ENCODE data around the gene FASTKD1. TPM values are rescaled to one million over a fixed set of nuclear protein-coding genes. Genes with fewer than 3 reads are reported as not detected.

FASTKD1 gene
- total RNA-seq, 1 donor from 2014 or later, result 30.1 TPM

GRCh38 chr2:169485650-169486138 is 88.0 kb downstream of the FASTKD1 start:
- Mint-ChIP-seq H3K27me3 (ENCODE audit: low read depth) (no peaks in the 10 kb centered on the region), H3K27ac (no peak overlapping the region), H3K4me1 (no peaks in the 10 kb centered on the region), H3K36me3 (peaks cover 24% of the 10 kb centered on the region), H3K4me3 (no peak overlapping the region), H3K9me3 (peaks cover 2% of the 10 kb centered on the region)
- TF ChIP-seq CTCF (IDR thresholded peaks at IDR 0.05; ENCODE audit: unreplicated experiment), result no peak
- DNase-seq (ENCODE audit: low spot score in 2 of 2, unreplicated experiment in 2 of 2), result no peak

- DNase-seq (ENCODE audit: low spot score in 2 of 2, unreplicated experiment in 2 of 2), result no peak
- no peak for TF ChIP-seq CTCF (IDR thresholded peaks at IDR 0.05; ENCODE audit: unreplicated experiment)
- peak overlapping the region; percentile 86 for H3K27ac Mint-ChIP-seq
- H3K27me3 Mint-ChIP-seq (ENCODE audit: low read depth), result no peaks in the 10 kb centered on the region
- peaks cover 6% of the 10 kb centered on the region for H3K4me1 Mint-ChIP-seq
- peak overlapping the region; percentile 89 for H3K4me3 Mint-ChIP-seq
- peaks cover 14% of the 10 kb centered on the region for H3K36me3 Mint-ChIP-seq
- no peaks in the 10 kb centered on the region for H3K9me3 Mint-ChIP-seq
Measured at GRCh38 chr2:169480079-169480465, 93.6 kb downstream of the FASTKD1 start.

Other genes starting within 250 kb of the FASTKD1 start
- 52.1 to 54.3 TPM (median 54.2 TPM) in 3 replicates for gene LRP2, start 211.3 kb downstream of the FASTKD1 start, total RNA-seq
- gene BBS5, start 94.4 kb downstream of the FASTKD1 start, total RNA-seq, result 10.2 to 11.4 TPM (median 10.8 TPM) in 3 replicates
- gene KLHL41, start 64.2 kb downstream of the FASTKD1 start, total RNA-seq, result 0.41 to 0.66 TPM (median 0.56 TPM) in 3 replicates
- 60.2 to 63.6 TPM (median 62.2 TPM) in 3 replicates for gene PPIG, start 10.5 kb upstream of the FASTKD1 start, total RNA-seq
- 0.36 to 0.58 TPM (median 0.38 TPM) in 3 replicates for gene CFAP210, start 120.5 kb upstream of the FASTKD1 start, total RNA-seq
- 9.4 to 13.1 TPM (median 10.5 TPM) in 3 replicates for gene PHOSPHO2, start 120.6 kb upstream of the FASTKD1 start, total RNA-seq
- 27.4 to 29.9 TPM (median 29.7 TPM) in 3 replicates for gene KLHL23, start 160.0 kb upstream of the FASTKD1 start, total RNA-seq
- gene SSB, start 225.0 kb upstream of the FASTKD1 start, total RNA-seq, result 120 to 124 TPM (median 123 TPM) in 3 replicates